Gastroesophageal sphincter (tissue), 4 donors: Measurements from ENCODE around the gene ZMYND10. TPM values are rescaled to one million over a fixed set of nuclear protein-coding genes. Genes with fewer than 3 reads are reported as not detected.

Experiments used
- ATAC-seq: fragments of 150-250 bp; one replicate; pipeline ENCODE4 v1.9.1; 2016; ENCODE audit warnings: mild to moderate bottlenecking, moderate library complexity
- H3K27ac ChIP-seq, 4 donors: fragments of 200-600 bp; sonication (generic) in 3 of 4; 1 replicate in 3 of 4; 2 replicates in 1 of 4; pipeline ENCODE4 v1.5.1; 2016 to 2019
- H3K27me3 ChIP-seq: fragments of 200-600 bp; sonication (generic); one replicate; pipeline ENCODE4 v1.5.1; 2019
- H3K36me3 ChIP-seq, 2 donors: fragments of 200-600 bp; sonication (generic); one replicate each; pipeline ENCODE4 v1.5.1; 2019; ENCODE audit warnings: control low read depth in 1 of 2
- H3K4me1 ChIP-seq, 3 donors: fragments of 200-600 bp; sonication (generic); 1 replicate in 2 of 3; 2 replicates in 1 of 3; pipeline ENCODE4 v1.5.1; 2016 to 2019; ENCODE audit warnings: control low read depth in 2 of 3
- H3K4me3 ChIP-seq, 2 donors: fragments of 200-600 bp; sonication (generic); one replicate each; pipeline ENCODE4 v1.5.1; 2019; ENCODE audit warnings: mild to moderate bottlenecking in 1 of 2, moderate library complexity in 1 of 2
- H3K9me3 ChIP-seq, 3 donors: fragments of 200-600 bp; sonication (generic); one replicate each; pipeline ENCODE4 v1.5.1; 2017 to 2019; ENCODE audit warnings: control low read depth in 2 of 3
- EP300 ChIP-seq: sonication (generic); formaldehyde crosslinking; IDR thresholded peaks from one replicate; pipeline ENCODE4 v1.6.1; 2017; ENCODE audit warnings: antibody characterized with exemption, mild to moderate bottlenecking
- POLR2A ChIP-seq, 2 donors: fragments of 450-650 bp; IDR thresholded peaks; one replicate each; pipeline ENCODE4 v1.6.1; 2017; ENCODE audit warnings: antibody characterized with exemption in 2 of 2, mild to moderate bottlenecking in 2 of 2, moderate library complexity in 1 of 2
- POLR2AphosphoS5 ChIP-seq: sonication (generic); formaldehyde crosslinking; IDR thresholded peaks from one replicate; pipeline ENCODE4 v1.6.1; 2017; ENCODE audit warnings: antibody characterized with exemption
- WGBS, 2 donors: methylation state at CpG; one replicate each; pipeline ENCODE4 v1.1.5; 2018; ENCODE audit warnings: low coverage in 1 of 2; 5-methylcytosine and 5-hydroxymethylcytosine counted together
- total RNA-seq, 4 donors: library from RNA; depleted of rRNA; stranded (reverse); fragments of >200 nt; gene quantifications; one replicate each; pipeline ENCODE4 v1.1.0, GENCODE V29; 2016
- TF ChIP-seq, protein P1 (sequence below), 4 experiments: fragments of 200-600 bp in 2 of 4; fragments of 450-650 bp in 2 of 4; sonication (generic) in 1 of 4; IDR thresholded peaks; one replicate each; pipeline ENCODE4 v1.5.1; 2017 to 2019; ENCODE audit warnings: antibody characterized with exemption in 4 of 4, mild to moderate bottlenecking in 2 of 4, moderate library complexity in 2 of 4

The ZMYND10 gene
- total RNA-seq, 4 donors from 2014 or later, result 0.54 TPM; not detected in 3

DNA sequence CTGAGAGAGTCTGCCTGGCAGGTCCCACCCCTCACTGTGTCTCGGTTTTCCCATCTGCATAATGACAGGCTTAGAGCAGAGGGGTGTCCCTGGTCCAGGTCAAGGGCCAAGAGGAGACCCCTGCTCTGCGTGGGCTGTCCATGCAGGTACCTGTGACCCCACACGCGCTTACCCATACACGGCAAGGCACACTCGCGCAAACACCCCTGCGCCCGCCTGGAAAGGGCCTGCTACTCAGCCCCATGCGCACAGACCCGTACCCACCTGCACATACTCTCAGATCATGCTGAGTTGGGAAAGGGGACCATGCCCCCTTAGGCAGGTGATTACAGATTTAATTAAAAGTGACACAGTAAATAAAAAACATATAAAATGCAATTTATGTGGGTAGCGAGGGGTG lies 37.2 kb upstream of the ZMYND10 start:
- no peak for ATAC-seq
- no peak for TF ChIP-seq EP300
- TF ChIP-seq, protein P1, sequence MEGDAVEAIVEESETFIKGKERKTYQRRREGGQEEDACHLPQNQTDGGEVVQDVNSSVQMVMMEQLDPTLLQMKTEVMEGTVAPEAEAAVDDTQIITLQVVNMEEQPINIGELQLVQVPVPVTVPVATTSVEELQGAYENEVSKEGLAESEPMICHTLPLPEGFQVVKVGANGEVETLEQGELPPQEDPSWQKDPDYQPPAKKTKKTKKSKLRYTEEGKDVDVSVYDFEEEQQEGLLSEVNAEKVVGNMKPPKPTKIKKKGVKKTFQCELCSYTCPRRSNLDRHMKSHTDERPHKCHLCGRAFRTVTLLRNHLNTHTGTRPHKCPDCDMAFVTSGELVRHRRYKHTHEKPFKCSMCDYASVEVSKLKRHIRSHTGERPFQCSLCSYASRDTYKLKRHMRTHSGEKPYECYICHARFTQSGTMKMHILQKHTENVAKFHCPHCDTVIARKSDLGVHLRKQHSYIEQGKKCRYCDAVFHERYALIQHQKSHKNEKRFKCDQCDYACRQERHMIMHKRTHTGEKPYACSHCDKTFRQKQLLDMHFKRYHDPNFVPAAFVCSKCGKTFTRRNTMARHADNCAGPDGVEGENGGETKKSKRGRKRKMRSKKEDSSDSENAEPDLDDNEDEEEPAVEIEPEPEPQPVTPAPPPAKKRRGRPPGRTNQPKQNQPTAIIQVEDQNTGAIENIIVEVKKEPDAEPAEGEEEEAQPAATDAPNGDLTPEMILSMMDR (IDR thresholded peaks at IDR 0.05), result no peak
- Histone ChIP-seq H3K27me3 (no peaks in the 10 kb centered on the region), H3K4me3 (no peak overlapping the region), H3K9me3 (no peaks in the 10 kb centered on the region), H3K27ac (no peak overlapping the region), H3K4me1 (no peaks in the 10 kb centered on the region), H3K36me3 (no peaks in the 10 kb centered on the region)
- 100% methylated on average over 4 of the region's 12 CpGs; no CpG with 5 or more reads in 1 of the 2 donors for WGBS, 2 donors

DNA sequence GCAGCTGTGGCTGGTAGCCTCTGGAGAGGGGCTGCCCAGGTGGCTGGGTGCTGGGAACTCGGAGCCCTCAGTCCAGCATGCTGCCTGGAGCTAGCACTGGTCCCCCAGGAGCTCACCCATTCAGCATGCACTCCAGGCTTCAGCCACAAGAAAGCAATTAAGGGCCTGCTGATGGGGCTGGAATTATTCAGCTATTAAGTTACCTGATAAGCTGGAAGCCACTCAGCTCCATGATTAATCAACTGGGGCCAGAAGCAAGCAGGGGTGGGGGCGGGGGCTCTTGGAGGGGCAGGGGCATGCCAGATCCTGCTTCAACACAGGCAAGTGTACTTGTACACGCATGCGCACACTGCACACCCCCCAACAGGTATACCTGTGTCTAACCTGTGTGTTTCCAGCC lies 35.9 kb upstream of the ZMYND10 start:
- WGBS, 2 donors, result 100% methylated on average over 1 of the region's 4 CpGs; no CpG with 5 or more reads in 1 of the 2 donors
- no peaks in the 10 kb centered on the region for H3K4me1 ChIP-seq
- H3K27me3 ChIP-seq, result no peaks in the 10 kb centered on the region
- no peaks in the 10 kb centered on the region for H3K36me3 ChIP-seq
- no peak overlapping the region for H3K4me3 ChIP-seq
- TF ChIP-seq EP300, result no peak
- TF ChIP-seq, protein P1 (IDR thresholded peaks at IDR 0.05), result no peak
- no peak for TF ChIP-seq POLR2A (IDR thresholded peaks at IDR 0.05)
- no peak for TF ChIP-seq POLR2AphosphoS5
- H3K27ac ChIP-seq, result no peak overlapping the region
- no peak for ATAC-seq
- no peaks in the 10 kb centered on the region for H3K9me3 ChIP-seq

- WGBS, 2 donors, result 86% methylated on average over 10 of the region's 17 CpGs; no CpG with 5 or more reads in 1 of the 2 donors
- Histone ChIP-seq H3K4me1 (no peaks in the 10 kb centered on the region), H3K27ac (no peak overlapping the region), H3K4me3 (no peak overlapping the region), H3K36me3 (no peaks in the 10 kb centered on the region), H3K9me3 (no peaks in the 10 kb centered on the region), H3K27me3 (no peaks in the 10 kb centered on the region)
- TF ChIP-seq POLR2AphosphoS5 (no peak), EP300 (no peak), POLR2A (IDR thresholded peaks at IDR 0.05) (no peak)
- TF ChIP-seq, protein P1 (IDR thresholded peaks at IDR 0.05), result no peak
- ATAC-seq, result no peak
Measured at GRCh38 chr3:50380405-50381085, 35.0 kb upstream of the ZMYND10 start.

GRCh38 chr3:50378757-50379156 lies 33.2 kb upstream of the ZMYND10 start:
- no peaks in the 10 kb centered on the region for H3K27me3 ChIP-seq
- H3K36me3 ChIP-seq, result no peaks in the 10 kb centered on the region
- ATAC-seq, result no peak
- H3K4me1 ChIP-seq, result no peaks in the 10 kb centered on the region
- TF ChIP-seq, protein P1 (IDR thresholded peaks at IDR 0.05), result no peak
- TF ChIP-seq EP300 (no peak), POLR2AphosphoS5 (no peak), POLR2A (IDR thresholded peaks at IDR 0.05) (no peak)
- no peak overlapping the region for H3K4me3 ChIP-seq
- H3K27ac ChIP-seq, result no peak overlapping the region
- H3K9me3 ChIP-seq, result no peaks in the 10 kb centered on the region
- WGBS, 2 donors, result 87 to 100% methylated on average over 1 to 10 of the region's 17 CpGs

DNA sequence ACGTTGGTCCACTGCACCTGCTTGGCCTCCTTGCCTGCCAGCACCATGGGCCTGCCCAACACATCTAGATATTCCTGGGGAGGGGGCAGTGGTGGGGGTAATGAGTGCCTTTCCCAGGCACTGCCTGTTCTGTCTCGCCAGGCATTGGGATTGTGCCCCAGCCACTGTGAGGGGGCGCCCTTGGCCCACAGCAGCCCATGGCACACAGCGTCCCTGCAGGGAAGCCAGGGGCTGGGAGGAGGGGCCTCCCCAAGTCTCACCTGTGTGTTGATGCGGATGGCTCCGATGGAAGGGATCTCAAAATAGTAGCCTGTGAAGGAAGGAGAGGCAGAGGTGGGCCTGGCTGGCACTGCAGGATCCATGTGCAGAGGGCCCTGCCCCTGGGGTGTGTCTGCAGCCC lies 32.5 kb upstream of the ZMYND10 start:
- H3K36me3 ChIP-seq, result no peaks in the 10 kb centered on the region
- H3K4me3 ChIP-seq, result no peak overlapping the region
- no CpG with 5 or more reads among the region's 6 CpGs for WGBS, 2 donors
- H3K27me3 ChIP-seq, result no peaks in the 10 kb centered on the region
- ATAC-seq, result no peak
- TF ChIP-seq POLR2AphosphoS5, result no peak
- TF ChIP-seq, protein P1 (IDR thresholded peaks at IDR 0.05), result no peak
- no peak for TF ChIP-seq POLR2A (IDR thresholded peaks at IDR 0.05)
- no peaks in the 10 kb centered on the region for H3K4me1 ChIP-seq
- no peak overlapping the region for H3K27ac ChIP-seq
- no peaks in the 10 kb centered on the region for H3K9me3 ChIP-seq
